ENCODE measurements around the gene BUB1.

DNA sequence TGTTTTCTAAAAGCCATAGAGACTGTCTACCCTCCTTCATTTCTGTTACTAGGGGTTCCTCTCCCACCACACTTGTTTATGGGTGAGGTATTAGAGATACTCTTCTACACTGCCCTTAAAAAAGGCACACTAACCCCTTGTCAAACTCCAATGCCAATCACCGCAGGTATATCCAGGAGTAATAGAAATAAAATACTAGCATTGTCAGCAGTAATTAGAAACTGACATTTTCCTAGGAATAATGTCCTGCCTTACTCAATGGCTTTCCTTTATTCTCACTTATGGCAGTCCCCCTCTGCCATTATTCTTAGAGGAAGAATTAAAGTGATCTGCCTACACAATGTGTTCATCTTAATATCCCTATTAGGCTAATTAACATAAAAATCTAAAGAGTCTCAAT, 5.0 kb upstream of the BUB1 start:
- TF ChIP-seq POLR2A (IDR thresholded peaks at IDR 0.05), result no peak
- TF ChIP-seq, protein P1, sequence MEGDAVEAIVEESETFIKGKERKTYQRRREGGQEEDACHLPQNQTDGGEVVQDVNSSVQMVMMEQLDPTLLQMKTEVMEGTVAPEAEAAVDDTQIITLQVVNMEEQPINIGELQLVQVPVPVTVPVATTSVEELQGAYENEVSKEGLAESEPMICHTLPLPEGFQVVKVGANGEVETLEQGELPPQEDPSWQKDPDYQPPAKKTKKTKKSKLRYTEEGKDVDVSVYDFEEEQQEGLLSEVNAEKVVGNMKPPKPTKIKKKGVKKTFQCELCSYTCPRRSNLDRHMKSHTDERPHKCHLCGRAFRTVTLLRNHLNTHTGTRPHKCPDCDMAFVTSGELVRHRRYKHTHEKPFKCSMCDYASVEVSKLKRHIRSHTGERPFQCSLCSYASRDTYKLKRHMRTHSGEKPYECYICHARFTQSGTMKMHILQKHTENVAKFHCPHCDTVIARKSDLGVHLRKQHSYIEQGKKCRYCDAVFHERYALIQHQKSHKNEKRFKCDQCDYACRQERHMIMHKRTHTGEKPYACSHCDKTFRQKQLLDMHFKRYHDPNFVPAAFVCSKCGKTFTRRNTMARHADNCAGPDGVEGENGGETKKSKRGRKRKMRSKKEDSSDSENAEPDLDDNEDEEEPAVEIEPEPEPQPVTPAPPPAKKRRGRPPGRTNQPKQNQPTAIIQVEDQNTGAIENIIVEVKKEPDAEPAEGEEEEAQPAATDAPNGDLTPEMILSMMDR (IDR thresholded peaks at IDR 0.05), result no peak

All from thyroid gland (tissue), 4 donors.